ENCODE data around the gene RGMB.

The RGMB gene

GRCh38 chr5:98768160-98768959 lies 5.1 kb upstream of the RGMB start:
- DNase-seq (ENCODE audit: low spot score): peak; percentile 90

- DNase-seq (ENCODE audit: low spot score): no peak
Measured at GRCh38 chr5:98768960-98769209, 4.6 kb upstream of the RGMB start.

GRCh38 chr5:98769210-98769958 lies 4.1 kb upstream of the RGMB start:
- peak; percentile 64 for DNase-seq (ENCODE audit: low spot score)

- no peak for DNase-seq (ENCODE audit: low spot score)
Measured at GRCh38 chr5:98769959-98770208, 3.6 kb upstream of the RGMB start.

GRCh38 chr5:98770209-98770910 lies 3.1 kb upstream of the RGMB start:
- peak; percentile 53 for DNase-seq (ENCODE audit: low spot score)

GRCh38 chr5:98770911-98771322 lies 2.5 kb upstream of the RGMB start:
- DNase-seq (ENCODE audit: low spot score): no peak

- DNase-seq (ENCODE audit: low spot score): peak; percentile 92
Measured at GRCh38 chr5:98771382-98772109, 1.9 kb upstream of the RGMB start.

GRCh38 chr5:98772415-98773213 lies 849 bp upstream of the RGMB start:
- DNase-seq (ENCODE audit: low spot score): peak; percentile 82

GRCh38 chr5:98773214-98773463 lies 324 bp upstream of the RGMB start:
- no peak for DNase-seq (ENCODE audit: low spot score)

GRCh38 chr5:98774192-98775033 lies 950 bp downstream of the RGMB start:
- DNase-seq (ENCODE audit: low spot score): peak; percentile 43

GRCh38 chr5:98775246-98776065 lies 2.0 kb downstream of the RGMB start:
- DNase-seq (ENCODE audit: low spot score): no peak

- no peak for DNase-seq (ENCODE audit: low spot score)
Measured at GRCh38 chr5:98776066-98776705, 2.7 kb downstream of the RGMB start.

GRCh38 chr5:98777295-98777694 lies 3.8 kb downstream of the RGMB start:
- DNase-seq (ENCODE audit: low spot score): no peak

GRCh38 chr5:98779264-98779877 lies 5.9 kb downstream of the RGMB start:
- DNase-seq (ENCODE audit: low spot score): no peak

- no peak for DNase-seq (ENCODE audit: low spot score)
Measured at GRCh38 chr5:98780390-98780789, 6.9 kb downstream of the RGMB start.

GRCh38 chr5:98781520-98781919 lies 8.1 kb downstream of the RGMB start:
- DNase-seq (ENCODE audit: low spot score): no peak

- DNase-seq (ENCODE audit: low spot score): no peak
Measured at GRCh38 chr5:98781964-98782363, 8.5 kb downstream of the RGMB start.

GRCh38 chr5:98783051-98783649 lies 9.7 kb downstream of the RGMB start:
- no peak for DNase-seq (ENCODE audit: low spot score)

- DNase-seq (ENCODE audit: low spot score): no peak
Measured at GRCh38 chr5:98784411-98784810, 10.9 kb downstream of the RGMB start.

All from Ammon's horn (tissue), 1 donor.